Thyroid gland (tissue), 4 donors: ENCODE measurements around the gene PRLHR. TPM values are rescaled to one million over a fixed set of nuclear protein-coding genes. Genes with fewer than 3 reads are reported as not detected.

ENCODE experiments used
- DNase-seq, 2 donors: peaks; one replicate each; pipeline ENCODE4 v3.0.0-alpha.2; 2019
- H3K27ac ChIP-seq, 3 donors: fragments of 200-600 bp; sonication (generic); 1 replicate in 2 of 3; 2 replicates in 1 of 3; pipeline ENCODE4 v1.5.1; 2016 to 2019; ENCODE audit warnings: mild to moderate bottlenecking in 1 of 3, moderate library complexity in 1 of 3
- H3K27me3 ChIP-seq: fragments of 200-600 bp; sonication (generic); one replicate; pipeline ENCODE4 v1.5.1; 2019
- H3K36me3 ChIP-seq, 2 donors: fragments of 200-600 bp; sonication (generic); one replicate each; pipeline ENCODE4 v1.5.1; 2016 to 2019
- H3K4me1 ChIP-seq, 2 donors: fragments of 200-600 bp; sonication (generic); one replicate each; pipeline ENCODE4 v1.5.1; 2017 to 2019
- H3K4me3 ChIP-seq, 3 donors: fragments of 200-600 bp; sonication (generic); replicated peaks in 1 of 3; 1 replicate in 2 of 3; 2 replicates in 1 of 3; pipeline ENCODE4 v1.5.1; 2016; ENCODE audit warnings: mild to moderate bottlenecking in 1 of 3
- H3K9me3 ChIP-seq: fragments of 200-600 bp; sonication (generic); one replicate; pipeline ENCODE4 v1.5.1; 2017
- CTCF ChIP-seq, 6 experiments: fragments of 200-600 bp in 3 of 6; fragments of 450-650 bp in 3 of 6; sonication (generic) in 3 of 6; IDR thresholded peaks; one replicate each; pipeline ENCODE4 v1.5.1; 2016 to 2019; ENCODE audit warnings: antibody characterized with exemption in 6 of 6, mild to moderate bottlenecking in 2 of 6, inconsistent platforms in 1 of 6, moderate library complexity in 1 of 6
- POLR2A ChIP-seq, 2 donors: fragments of 450-650 bp; IDR thresholded peaks; one replicate each; pipeline ENCODE4 v1.6.1; 2017; ENCODE audit warnings: antibody characterized with exemption in 2 of 2, mild to moderate bottlenecking in 2 of 2, moderate library complexity in 1 of 2
- WGBS, 2 donors: methylation state at CpG; one replicate each; pipeline ENCODE4 v1.1.5; 2017; 5-methylcytosine and 5-hydroxymethylcytosine counted together
- intact Hi-C: fragments of 100-400 bp; cut with DNase I; formaldehyde crosslinking; loops from one replicate; pipeline ENCODE4 v1.15.1; 2023
- total RNA-seq, 4 donors: library from RNA; depleted of rRNA; stranded (reverse); fragments of >200 nt; gene quantifications; one replicate each; pipeline ENCODE4 v1.2.3, GENCODE V29; 2016

PRLHR gene
- total RNA-seq, 4 donors from 2014 or later: not detected

- intact Hi-C loops: no loop called here
- Histone ChIP-seq H3K27me3 (no peaks in the 10 kb centered on the region), H3K36me3 (no peaks in the 10 kb centered on the region), H3K9me3 (no peaks in the 10 kb centered on the region), H3K4me1 (no peaks in the 10 kb centered on the region), H3K27ac (no peak overlapping the region), H3K4me3 (no peak overlapping the region)
- 51 to 57% methylated on average over 3 of the region's 3 CpGs for WGBS, 2 donors
- no peak for DNase-seq
- TF ChIP-seq CTCF (IDR thresholded peaks at IDR 0.05) (no peak), POLR2A (IDR thresholded peaks at IDR 0.05) (no peak)
These were observed 33.8 kb upstream of the PRLHR start for GRCh38 chr10:118629211-118629610.

- TF ChIP-seq POLR2A (IDR thresholded peaks at IDR 0.05): no peak
- TF ChIP-seq CTCF (IDR thresholded peaks at IDR 0.05): no peak
- Histone ChIP-seq H3K27ac (no peak overlapping the region), H3K4me3 (no peak overlapping the region)
These were observed 32.9 kb upstream of the PRLHR start for GRCh38 chr10:118628397-118628796.

GRCh38 chr10:118626953-118627352, 31.5 kb upstream of the PRLHR start:
- Histone ChIP-seq H3K36me3 (no peaks in the 10 kb centered on the region), H3K4me3 (no peak overlapping the region), H3K4me1 (no peaks in the 10 kb centered on the region), H3K27ac (no peak overlapping the region), H3K9me3 (no peaks in the 10 kb centered on the region), H3K27me3 (no peaks in the 10 kb centered on the region)
- WGBS, 2 donors: 34 to 55% methylated on average over 2 to 3 of the region's 3 CpGs
- TF ChIP-seq POLR2A (IDR thresholded peaks at IDR 0.05) (no peak), CTCF (IDR thresholded peaks at IDR 0.05) (no peak)
- DNase-seq: no peak
- intact Hi-C loops: no loop called here

More at GRCh38 chr10:118628397-118628796, 32.9 kb upstream of the PRLHR start:
- no peaks in the 10 kb centered on the region for H3K9me3 ChIP-seq
- intact Hi-C loops: no loop called here
- no peaks in the 10 kb centered on the region for H3K4me1 ChIP-seq
- no peaks in the 10 kb centered on the region for H3K27me3 ChIP-seq
- no peak for DNase-seq
- H3K36me3 ChIP-seq: no peaks in the 10 kb centered on the region

- Histone ChIP-seq H3K27me3 (no peaks in the 10 kb centered on the region), H3K9me3 (no peaks in the 10 kb centered on the region), H3K4me1 (no peaks in the 10 kb centered on the region), H3K27ac (no peak overlapping the region), H3K4me3 (no peak overlapping the region), H3K36me3 (no peaks in the 10 kb centered on the region)
- DNase-seq: no peak
- 52 to 62% methylated on average over 3 of the region's 3 CpGs for WGBS, 2 donors
- intact Hi-C loops: no loop called here
- TF ChIP-seq POLR2A (IDR thresholded peaks at IDR 0.05): no peak
- no peak for TF ChIP-seq CTCF (IDR thresholded peaks at IDR 0.05)
These were observed 30.1 kb upstream of the PRLHR start for GRCh38 chr10:118625504-118625903.

- Histone ChIP-seq H3K36me3 (no peaks in the 10 kb centered on the region), H3K27me3 (no peaks in the 10 kb centered on the region), H3K4me3 (no peak overlapping the region), H3K9me3 (no peaks in the 10 kb centered on the region), H3K4me1 (no peaks in the 10 kb centered on the region), H3K27ac (no peak overlapping the region)
- TF ChIP-seq CTCF (IDR thresholded peaks at IDR 0.05) (no peak), POLR2A (IDR thresholded peaks at IDR 0.05) (no peak)
- intact Hi-C loops: no loop called here
- 75 to 84% methylated on average over 5 of the region's 5 CpGs for WGBS, 2 donors
- DNase-seq: no peak
These were observed 29.3 kb upstream of the PRLHR start for GRCh38 chr10:118624747-118625146.
